Activated T-helper 2 cell treated with anti-CD3 and anti-CD28 coated beads, Interferon-gamma antibody, Interleukin-2, Interleukin-4, amounts not matched to agents 10 μg/mL and 5 μg/mL and 100 μg/mL, durations not matched to agents 14 hours and 24 hours and 36 hours (primary cell): ENCODE measurements around the gene DENND4A. TPM values are rescaled to one million over a fixed set of nuclear protein-coding genes. Genes with fewer than 3 reads are reported as not detected.

Source experiments
- DNase-seq: peaks from one replicate; pipeline ENCODE4 v3.0.0; 2021; ENCODE audit warnings: low spot score
- H3K27ac Mint-ChIP-seq: one replicate; pipeline ENCODE4 v1.8.0; 2021; ENCODE audit warnings: mixed read lengths
- H3K27me3 Mint-ChIP-seq: one replicate; pipeline ENCODE4 v1.8.0; 2021; ENCODE audit warnings: low read depth, mixed read lengths
- H3K36me3 Mint-ChIP-seq: one replicate; pipeline ENCODE4 v1.8.0; 2021; ENCODE audit warnings: low read depth, mixed read lengths
- H3K4me1 Mint-ChIP-seq: one replicate; pipeline ENCODE4 v1.8.0; 2021; ENCODE audit warnings: low read depth, mixed read lengths
- H3K4me3 Mint-ChIP-seq: one replicate; pipeline ENCODE4 v1.8.0; 2021; ENCODE audit warnings: low read depth, mild to moderate bottlenecking, moderate library complexity, mixed read lengths
- H3K9me3 Mint-ChIP-seq: one replicate; pipeline ENCODE4 v1.8.0; 2021; ENCODE audit warnings: mixed read lengths
- intact Hi-C: fragments of 100-400 bp; cut with micrococcal nuclease; formaldehyde crosslinking; loops from one replicate; pipeline ENCODE4 v1.15.1; 2023
- total RNA-seq: library from RNA; stranded (reverse); gene quantifications from 2 replicates; pipeline ENCODE4 v1.2.3, GENCODE V29; 2022

DENND4A gene
- total RNA-seq, 1 donor from 2014 or later, result 62.3 TPM

GRCh38 chr15:65641768-65642475 lies 150.2 kb downstream of the DENND4A start:
- Mint-ChIP-seq H3K9me3 (no peaks in the 10 kb centered on the region), H3K27me3 (no peaks in the 10 kb centered on the region), H3K27ac (no peak overlapping the region), H3K36me3 (no peaks in the 10 kb centered on the region), H3K4me3 (no peak overlapping the region), H3K4me1 (peaks cover 9% of the 10 kb centered on the region)
- DNase-seq, result no peak
- intact Hi-C loops, result no loop called here

GRCh38 chr15:65639509-65639908 lies 152.6 kb downstream of the DENND4A start:
- no peak for DNase-seq
- no peak overlapping the region for H3K27ac Mint-ChIP-seq
- no peak overlapping the region for H3K4me3 Mint-ChIP-seq
- intact Hi-C loops, result no loop called here
- peaks cover 9% of the 10 kb centered on the region for H3K4me1 Mint-ChIP-seq
- no peaks in the 10 kb centered on the region for H3K27me3 Mint-ChIP-seq
- no peaks in the 10 kb centered on the region for H3K36me3 Mint-ChIP-seq
- H3K9me3 Mint-ChIP-seq, result no peaks in the 10 kb centered on the region

GRCh38 chr15:65638681-65639089 lies 153.4 kb downstream of the DENND4A start:
- no peak overlapping the region for H3K4me3 Mint-ChIP-seq
- intact Hi-C loops, result loop anchor here (1.0 kb wide), 1 partner anchor 219 kb away; no protein-coding TSS in a partner anchor
- peak; percentile 31 for DNase-seq
- no peak overlapping the region for H3K27ac Mint-ChIP-seq
- H3K9me3 Mint-ChIP-seq, result no peaks in the 10 kb centered on the region
- no peaks in the 10 kb centered on the region for H3K36me3 Mint-ChIP-seq
- H3K27me3 Mint-ChIP-seq, result no peaks in the 10 kb centered on the region
- peaks cover 9% of the 10 kb centered on the region for H3K4me1 Mint-ChIP-seq

DNA sequence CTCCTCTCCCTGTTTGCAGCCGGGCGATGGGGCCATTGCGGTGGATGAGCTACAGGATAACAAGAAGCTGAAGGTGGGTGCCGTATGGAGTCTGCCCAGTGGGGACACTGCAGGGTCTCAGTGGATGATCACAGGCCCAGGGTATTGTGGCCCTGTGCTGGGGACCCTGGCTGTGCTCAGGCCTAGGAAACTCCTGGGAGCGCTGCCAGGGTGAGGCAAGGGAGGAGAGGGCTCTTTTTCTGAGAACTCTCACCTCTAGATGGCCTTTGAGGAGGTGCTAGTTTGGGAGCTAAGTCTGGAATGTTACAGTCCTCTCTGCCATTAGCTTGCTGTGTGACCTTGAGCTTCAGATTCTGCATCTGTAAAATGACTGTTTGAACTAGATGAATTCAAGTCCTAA lies 154.0 kb downstream of the DENND4A start:
- no peaks in the 10 kb centered on the region for H3K36me3 Mint-ChIP-seq
- H3K4me3 Mint-ChIP-seq, result no peak overlapping the region
- H3K9me3 Mint-ChIP-seq, result no peaks in the 10 kb centered on the region
- DNase-seq, result no peak
- no peak overlapping the region for H3K27ac Mint-ChIP-seq
- no peaks in the 10 kb centered on the region for H3K27me3 Mint-ChIP-seq
- intact Hi-C loops, result loop anchor here (1.0 kb wide), 1 partner anchor 219 kb away; no protein-coding TSS in a partner anchor
- H3K4me1 Mint-ChIP-seq, result peaks cover 9% of the 10 kb centered on the region

DNA sequence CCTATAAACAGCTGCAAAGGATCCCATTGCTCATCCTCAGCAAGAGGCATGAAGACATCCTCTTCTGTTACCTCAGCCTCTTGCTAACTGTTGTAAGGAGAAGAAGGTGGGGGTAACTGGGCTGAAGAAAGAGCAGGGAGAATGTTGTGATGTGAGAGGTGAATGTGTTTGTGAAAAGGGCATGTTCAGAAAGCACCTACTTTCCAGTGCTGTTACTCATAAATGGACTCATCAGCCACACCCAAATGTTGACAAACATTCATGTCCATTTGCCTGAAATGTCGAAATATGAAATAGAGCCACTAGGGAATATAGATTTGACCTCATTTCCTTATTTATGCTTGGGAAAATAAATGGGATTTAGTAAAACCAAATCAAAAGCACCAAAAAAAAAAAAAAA lies 157.7 kb downstream of the DENND4A start:
- Mint-ChIP-seq H3K9me3 (no peaks in the 10 kb centered on the region), H3K27ac (no peak overlapping the region), H3K36me3 (no peaks in the 10 kb centered on the region), H3K27me3 (no peaks in the 10 kb centered on the region), H3K4me3 (no peak overlapping the region), H3K4me1 (peaks cover 16% of the 10 kb centered on the region)
- intact Hi-C loops, result no loop called here
- DNase-seq, result no peak

- intact Hi-C loops, result no loop called here
These were observed 158.3 kb downstream of the DENND4A start for GRCh38 chr15:65633752-65634151.

DNA sequence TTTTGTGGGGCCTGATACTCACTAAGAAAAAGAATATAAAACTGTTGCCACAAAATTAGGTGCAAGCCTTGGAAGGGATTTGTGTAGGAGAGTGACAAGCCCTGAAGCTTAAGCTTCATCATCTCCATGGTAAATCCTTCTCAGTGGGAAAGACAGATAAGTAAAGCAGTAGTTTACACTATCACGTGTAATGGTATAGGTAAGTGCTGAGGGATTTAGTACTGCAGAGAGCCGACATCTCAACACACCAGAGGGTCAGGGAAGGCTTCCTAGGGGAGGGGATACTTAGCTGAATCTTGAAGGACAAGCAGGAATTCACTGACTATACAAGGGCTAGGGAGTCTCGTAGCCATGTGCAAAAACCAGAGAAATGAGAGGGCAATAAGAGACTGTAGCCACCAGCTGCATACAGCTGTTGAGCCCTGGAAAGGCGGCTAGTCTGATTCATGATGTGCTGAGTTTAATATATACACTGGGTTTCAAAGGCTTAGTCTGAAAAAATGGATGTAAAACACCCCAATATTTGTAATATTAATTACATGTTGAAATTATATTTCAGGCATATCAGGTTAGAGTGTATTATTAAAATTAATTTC lies 159.2 kb downstream of the DENND4A start:
- no peak overlapping the region for H3K27ac Mint-ChIP-seq
- intact Hi-C loops, result no loop called here
- no peaks in the 10 kb centered on the region for H3K27me3 Mint-ChIP-seq
- H3K4me3 Mint-ChIP-seq, result no peak overlapping the region
- H3K36me3 Mint-ChIP-seq, result no peaks in the 10 kb centered on the region
- no peaks in the 10 kb centered on the region for H3K9me3 Mint-ChIP-seq
- H3K4me1 Mint-ChIP-seq, result peaks cover 8% of the 10 kb centered on the region
- no peak for DNase-seq

More at GRCh38 chr15:65633752-65634151, 158.3 kb downstream of the DENND4A start:
- Mint-ChIP-seq H3K27ac (no peak overlapping the region), H3K36me3 (no peaks in the 10 kb centered on the region), H3K27me3 (no peaks in the 10 kb centered on the region), H3K4me1 (peaks cover 12% of the 10 kb centered on the region), H3K4me3 (no peak overlapping the region), H3K9me3 (no peaks in the 10 kb centered on the region)
- no peak for DNase-seq

- no peak overlapping the region for H3K4me3 Mint-ChIP-seq
- no peaks in the 10 kb centered on the region for H3K27me3 Mint-ChIP-seq
- peaks cover 8% of the 10 kb centered on the region for H3K4me1 Mint-ChIP-seq
- H3K27ac Mint-ChIP-seq, result no peak overlapping the region
- no peak for DNase-seq
- no peaks in the 10 kb centered on the region for H3K9me3 Mint-ChIP-seq
- H3K36me3 Mint-ChIP-seq, result no peaks in the 10 kb centered on the region
- intact Hi-C loops, result no loop called here
These were observed 160.6 kb downstream of the DENND4A start for GRCh38 chr15:65631503-65631902.

GRCh38 chr15:65630760-65631159 lies 161.3 kb downstream of the DENND4A start:
- intact Hi-C loops, result no loop called here
- Mint-ChIP-seq H3K27me3 (no peaks in the 10 kb centered on the region), H3K4me1 (peaks cover 8% of the 10 kb centered on the region), H3K36me3 (no peaks in the 10 kb centered on the region), H3K27ac (no peak overlapping the region), H3K4me3 (no peak overlapping the region), H3K9me3 (no peaks in the 10 kb centered on the region)
- DNase-seq, result no peak

DNA sequence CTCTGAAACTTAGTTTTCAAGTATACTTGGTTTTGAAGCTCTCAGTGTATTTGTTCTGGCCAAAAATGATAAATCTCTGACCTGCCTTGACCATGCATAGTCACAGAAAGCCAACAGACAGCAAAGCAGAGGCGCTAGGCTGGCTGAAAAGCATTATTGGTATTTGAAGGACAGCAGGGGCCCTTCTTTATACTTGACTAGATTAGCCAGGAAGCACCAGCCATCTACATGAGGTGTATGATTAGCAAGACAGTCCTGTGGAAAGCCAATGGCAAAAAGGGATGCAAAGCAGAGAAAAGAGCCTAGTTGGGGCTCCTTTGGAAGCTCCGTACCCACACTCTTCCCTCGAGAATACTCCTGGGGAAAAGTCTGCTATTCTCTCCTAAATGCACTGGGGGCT lies 162.5 kb downstream of the DENND4A start:
- no peaks in the 10 kb centered on the region for H3K27me3 Mint-ChIP-seq
- no peak overlapping the region for H3K4me3 Mint-ChIP-seq
- no peaks in the 10 kb centered on the region for H3K36me3 Mint-ChIP-seq
- intact Hi-C loops, result no loop called here
- H3K9me3 Mint-ChIP-seq, result no peaks in the 10 kb centered on the region
- peaks cover 8% of the 10 kb centered on the region for H3K4me1 Mint-ChIP-seq
- H3K27ac Mint-ChIP-seq, result no peak overlapping the region
- DNase-seq, result no peak

DNA sequence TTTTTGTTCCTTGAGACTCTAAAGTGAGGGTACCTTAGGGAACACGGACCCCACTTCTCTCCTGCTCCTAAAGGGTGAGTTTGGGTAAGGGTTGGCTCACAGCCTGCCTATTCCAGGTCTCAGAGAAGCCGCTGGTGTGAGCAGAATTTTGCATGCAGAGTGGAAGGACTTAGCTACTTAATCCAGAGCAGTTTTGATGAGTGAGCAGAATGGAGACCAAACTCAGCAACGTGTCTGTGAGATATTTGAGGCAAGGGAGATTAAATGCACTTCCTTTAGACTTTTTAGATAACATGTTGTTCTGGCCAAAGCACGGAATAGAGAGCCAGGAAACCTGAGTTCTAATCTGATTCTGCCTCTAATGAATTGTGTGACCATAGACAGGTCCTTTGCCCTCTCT lies 165.2 kb downstream of the DENND4A start:
- intact Hi-C loops, result no loop called here
- Mint-ChIP-seq H3K9me3 (no peaks in the 10 kb centered on the region), H3K36me3 (no peaks in the 10 kb centered on the region), H3K27ac (no peak overlapping the region), H3K4me1 (peaks cover 4% of the 10 kb centered on the region), H3K27me3 (no peaks in the 10 kb centered on the region), H3K4me3 (no peak overlapping the region)
- DNase-seq, result no peak

DNA sequence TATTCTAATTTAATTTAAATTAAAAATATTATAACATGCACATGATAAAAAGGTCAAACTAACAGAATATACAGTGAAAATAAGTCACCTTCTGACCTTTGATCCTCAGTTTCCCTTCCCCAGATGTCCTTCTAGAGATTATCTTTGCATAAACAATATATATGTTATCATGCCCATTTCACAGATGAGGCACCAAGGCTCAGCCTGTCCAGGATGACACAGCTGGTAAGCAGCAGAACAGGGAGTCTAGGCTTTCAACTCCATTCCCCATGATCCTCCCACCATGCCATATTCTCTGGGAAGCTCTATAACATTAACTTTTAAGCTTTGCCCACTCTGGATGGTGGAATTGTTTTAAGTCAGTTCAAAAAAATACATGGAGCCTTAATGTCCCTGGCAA lies 169.0 kb downstream of the DENND4A start:
- H3K36me3 Mint-ChIP-seq, result no peaks in the 10 kb centered on the region
- DNase-seq, result no peak
- no peaks in the 10 kb centered on the region for H3K27me3 Mint-ChIP-seq
- H3K27ac Mint-ChIP-seq, result no peak overlapping the region
- H3K9me3 Mint-ChIP-seq, result no peaks in the 10 kb centered on the region
- no peak overlapping the region for H3K4me3 Mint-ChIP-seq
- intact Hi-C loops, result no loop called here
- no peaks in the 10 kb centered on the region for H3K4me1 Mint-ChIP-seq

GRCh38 chr15:65621638-65622037 lies 170.5 kb downstream of the DENND4A start, which contains the start of gene SLC24A1:
Gene SLC24A1, plus strand, starts transcription at chr15:65621938. Its CDS starts 2,143 bp downstream, at chr15:65624081.
- no peaks in the 10 kb centered on the region for H3K4me1 Mint-ChIP-seq
- no peak within 1 kb of the TSS for H3K27ac Mint-ChIP-seq
- intact Hi-C loops, result no loop called here

More at GRCh38 chr15:65621638-65622037, 170.5 kb downstream of the DENND4A start, which contains the start of gene SLC24A1:
- no peaks in the 10 kb centered on the region for H3K9me3 Mint-ChIP-seq
- no peak within 1 kb of the TSS for H3K4me3 Mint-ChIP-seq
- no peaks in the 10 kb centered on the region for H3K27me3 Mint-ChIP-seq
- no peaks in the 10 kb centered on the region for H3K36me3 Mint-ChIP-seq
- DNase-seq, result no peak
